SK-N-SH treated with all-trans-retinoic acid at 6 μM for 48 hours (cell line): Measurements from ENCODE around the gene DAB2IP.

Experiments
- ARNTL ChIP-seq: fragments of 450-650 bp; formaldehyde crosslinking; IDR thresholded peaks from 2 replicates; pipeline ENCODE4 v1.5.0; 2020; ENCODE audit warnings: low read depth, mild to moderate bottlenecking, moderate library complexity, borderline replicate concordance
- ESRRG ChIP-seq: fragments of 250-450 bp; sonication (Bioruptor Pico); IDR thresholded peaks from 2 replicates; pipeline ENCODE4 v1.6.1; 2021; ENCODE audit warnings: mild to moderate bottlenecking
- PATZ1 ChIP-seq: fragments of 250-450 bp; sonication (Bioruptor Pico); IDR thresholded peaks from 2 replicates; pipeline ENCODE4 v1.8.0; 2020; ENCODE audit warnings: mild to moderate bottlenecking, moderate library complexity, borderline replicate concordance
- RARB ChIP-seq: fragments of 250-450 bp; sonication (Bioruptor Pico); IDR thresholded peaks from 2 replicates; pipeline ENCODE4 v1.8.0; 2021; ENCODE audit warnings: mild to moderate bottlenecking, moderate library complexity
- TCF4 ChIP-seq: fragments of 250-450 bp; sonication (Bioruptor Pico); IDR thresholded peaks from 2 replicates; pipeline ENCODE4 v1.8.0; 2021; ENCODE audit warnings: mild to moderate bottlenecking, moderate library complexity, borderline replicate concordance
- TOX ChIP-seq: fragments of 250-450 bp; sonication (Bioruptor Pico); IDR thresholded peaks from 2 replicates; pipeline ENCODE4 v1.8.0; 2021; ENCODE audit warnings: mild to moderate bottlenecking, moderate library complexity, borderline replicate concordance
- ZFP3 ChIP-seq: fragments of 250-450 bp; sonication (Bioruptor Pico); IDR thresholded peaks from 2 replicates; pipeline ENCODE4 v1.5.0; 2020; ENCODE audit warnings: mild to moderate bottlenecking, moderate library complexity
- ZFP30 ChIP-seq: fragments of 450-650 bp; formaldehyde crosslinking; IDR thresholded peaks from 2 replicates; pipeline ENCODE4 v1.5.0; 2022; ENCODE audit warnings: mild to moderate bottlenecking, moderate library complexity

GRCh38 chr9:121626012-121626411, 25.4 kb upstream of the DAB2IP start:
- no peak for TF ChIP-seq PATZ1
- no peak for TF ChIP-seq RARB (CRISPR knock-in tag)
- no peak for TF ChIP-seq ARNTL (CRISPR knock-in tag)
- TF ChIP-seq ZFP30: no peak
- TF ChIP-seq ESRRG (CRISPR knock-in tag): no peak
- no peak for TF ChIP-seq TCF4
- no peak for TF ChIP-seq ZFP3
- TF ChIP-seq TOX (CRISPR knock-in tag): no peak
